IMR-90 (cell line): ENCODE results near the gene ABCC8. TPM values are rescaled to one million over a fixed set of nuclear protein-coding genes. Genes with fewer than 3 reads are reported as not detected.

Experiments
- ATAC-seq: fragments of 200-7000 bp; cut with Tn5 transposase; 2 replicates; pipeline ENCODE4 v1.9.1; 2020; ENCODE audit warnings: low read depth, mild to moderate bottlenecking, moderate library complexity
- BruUV-seq: library from RNA; stranded (reverse); fragments of 400-500 nt; replicated peaks from 2 replicates; lab custom pipeline; 2021; lab: Mats Ljungman, UMichigan
- CTCF ChIA-PET: fragments of 300-600 bp; formaldehyde crosslinking; extraction: SDS; loops from one replicate; lab custom pipeline; 2021; ENCODE audit warnings: antibody characterized with exemption; lab: Yijun Ruan, JAX
- POLR2A ChIA-PET: fragments of 300-600 bp; sonication (Branson Sonifier 250); formaldehyde crosslinking; loops from one replicate; lab custom pipeline; 2022; ENCODE audit warnings: antibody characterized with exemption; ENCODE audit not compliant: unreplicated experiment; lab: Charles Lee
- DNase-seq: peaks from one replicate; pipeline ENCODE4 v3.0.0; 2013
- H2AFZ ChIP-seq: replicated peaks from 2 replicates; pipeline ENCODE3; 2013; ENCODE audit warnings: low read length, mild to moderate bottlenecking; ENCODE audit not compliant: poor library complexity
- H2AK5ac ChIP-seq: 2 replicates; pipeline ENCODE4 v1.6.1; 2013; ENCODE audit warnings: low read depth, low read length, inconsistent platforms
- H2AK9ac ChIP-seq: replicated peaks from 2 replicates; pipeline ENCODE3; 2013; ENCODE audit warnings: mild to moderate bottlenecking, low read depth, low read length, moderate library complexity; ENCODE audit not compliant: poor library complexity
- H2BK120ac ChIP-seq: 2 replicates; pipeline ENCODE4 v1.6.1; 2013; ENCODE audit warnings: low read depth, low read length, inconsistent platforms
- H2BK15ac ChIP-seq: 3 replicates; pipeline ENCODE4 v1.6.1; 2013; ENCODE audit warnings: low read depth, low read length, inconsistent platforms
- H2BK20ac ChIP-seq: 2 replicates; pipeline ENCODE4 v1.6.1; 2013; ENCODE audit warnings: low read depth, mild to moderate bottlenecking, inconsistent platforms, low read length, moderate library complexity
- H2BK5ac ChIP-seq: 2 replicates; pipeline ENCODE4 v1.6.1; 2013; ENCODE audit warnings: mild to moderate bottlenecking, low read depth, low read length, inconsistent platforms; ENCODE audit not compliant: poor library complexity, severe bottlenecking
- H3K14ac ChIP-seq: replicated peaks from 2 replicates; pipeline ENCODE4 v1.6.1; 2013; ENCODE audit warnings: low read depth, low read length, inconsistent platforms
- H3K18ac ChIP-seq: 2 replicates; pipeline ENCODE4 v1.6.1; 2013; ENCODE audit warnings: low read depth, low read length, control low read depth
- H3K23ac ChIP-seq: 2 replicates; pipeline ENCODE4 v1.6.1; 2013; ENCODE audit warnings: low read depth, low read length, inconsistent platforms
- H3K27ac ChIP-seq: 2 replicates; pipeline ENCODE4 v1.5.1; 2013; ENCODE audit warnings: mild to moderate bottlenecking, control low read depth, low read length; ENCODE audit not compliant: insufficient read depth
- H3K27me3 ChIP-seq: 2 replicates; pipeline ENCODE4 v1.6.1; 2013; ENCODE audit warnings: low read length; ENCODE audit not compliant: control insufficient read depth, insufficient read depth
- H3K36me3 ChIP-seq: 2 replicates; pipeline ENCODE4 v1.6.1; 2013; ENCODE audit warnings: low read length, mixed read lengths; ENCODE audit not compliant: control insufficient read depth, insufficient read depth
- H3K4ac ChIP-seq: 2 replicates; pipeline ENCODE4 v1.6.1; 2013; ENCODE audit warnings: low read depth, low read length, inconsistent platforms
- H3K4me1 ChIP-seq: 2 replicates; pipeline ENCODE4 v1.6.1; 2013; ENCODE audit warnings: low read length, mixed read lengths; ENCODE audit not compliant: control insufficient read depth, insufficient read depth
- H3K4me2 ChIP-seq: 2 replicates; pipeline ENCODE4 v1.6.1; 2013; ENCODE audit warnings: low read depth, mild to moderate bottlenecking, control low read depth, low read length, moderate library complexity
- H3K4me3 ChIP-seq: 2 replicates; pipeline ENCODE4 v1.5.1; 2013; ENCODE audit warnings: low read depth, mild to moderate bottlenecking, control low read depth, low read length, moderate library complexity; ENCODE audit not compliant: insufficient read depth
- H3K56ac ChIP-seq: 2 replicates; pipeline ENCODE4 v1.6.1; 2013; ENCODE audit warnings: low read length, inconsistent platforms; ENCODE audit not compliant: insufficient read depth; ENCODE audit errors: extremely low read depth
- H3K79me1 ChIP-seq, 2 experiments: 2 replicates each; pipeline ENCODE4 v1.6.1; 2013; ENCODE audit warnings: low read length in 2 of 2, inconsistent platforms in 1 of 2, low read depth in 1 of 2
- H3K9ac ChIP-seq: 2 replicates; pipeline ENCODE4 v1.6.1; 2013; ENCODE audit warnings: low read depth, low read length, control low read depth
- H3K9me1 ChIP-seq: 2 replicates; pipeline ENCODE4 v1.6.1; 2013; ENCODE audit warnings: low read length, inconsistent platforms; ENCODE audit not compliant: insufficient read depth
- H3K9me3 ChIP-seq: 2 replicates; pipeline ENCODE4 v1.6.1; 2013; ENCODE audit warnings: low read length; ENCODE audit not compliant: control insufficient read depth, insufficient read depth
- H4K20me1 ChIP-seq: 2 replicates; pipeline ENCODE4 v1.6.1; 2013; ENCODE audit warnings: low read length, inconsistent platforms; ENCODE audit not compliant: insufficient read depth
- H4K5ac ChIP-seq: 2 replicates; pipeline ENCODE4 v1.6.1; 2013; ENCODE audit warnings: mild to moderate bottlenecking, low read depth, low read length, control low read depth
- H4K8ac ChIP-seq, 2 experiments: 2 replicates each; pipeline ENCODE4 v1.6.1; 2013; ENCODE audit warnings: low read depth in 2 of 2, low read length in 2 of 2, control low read depth in 1 of 2, inconsistent platforms in 1 of 2
- H4K91ac ChIP-seq: 2 replicates; pipeline ENCODE4 v1.6.1; 2013; ENCODE audit warnings: low read depth, low read length, inconsistent platforms; ENCODE audit not compliant: insufficient read depth
- RCOR1 ChIP-seq: IDR thresholded peaks from 2 replicates; pipeline ENCODE4 v1.6.1; 2012; ENCODE audit warnings: mild to moderate bottlenecking, low read length, improper control_type of control experiment; ENCODE audit not compliant: insufficient replicate concordance
- WGBS, 2 experiments: methylation state at CpG; one replicate each; pipeline versions ENCODE4 v1.1.5 to v1.1.7; 2013; ENCODE audit warnings: missing lambda C conversion rate in 2 of 2; ENCODE audit not compliant: insufficient read length in 1 of 2; ENCODE audit errors: extremely low coverage in 2 of 2; 5-methylcytosine and 5-hydroxymethylcytosine counted together
- dilution Hi-C: fragments of 300-500 bp; cut with HindIII; formaldehyde crosslinking; loops from one replicate; pipeline ENCODE4 v1.14.3; 2018; ENCODE audit warnings: low sequenced_read_pairs; ENCODE audit not compliant: unreplicated experiment
- in situ Hi-C: fragments of 300-500 bp; cut with MboI; formaldehyde crosslinking; loops from 3 replicates; pipeline ENCODE4 v1.14.3; 2019; ENCODE audit warnings: low sequenced_read_pairs, inconsistent platforms, mixed read lengths
- intact Hi-C: fragments of 100-400 bp; cut with micrococcal nuclease; formaldehyde crosslinking; loops from 2 replicates; pipeline ENCODE4 v1.10.0; 2022
- polyA plus RNA-seq, 3 experiments: library from polyadenylated mRNA; depleted of rRNA; stranded (reverse); fragments of >200 nt; gene quantifications; 2 replicates each; pipeline ENCODE4 v1.2.3, GENCODE V29; 2012; ENCODE audit warnings: low replicate concordance in 1 of 3
- total RNA-seq: library from RNA; depleted of rRNA; stranded (reverse); fragments of >200 nt; gene quantifications from 2 replicates; pipeline ENCODE4 v1.2.3, GENCODE V29; 2012

Gene ABCC8
- total and polyA plus RNA-seq, 2 of the 4 experiments (the other 2 are of a cell fraction), result not detected

DNA sequence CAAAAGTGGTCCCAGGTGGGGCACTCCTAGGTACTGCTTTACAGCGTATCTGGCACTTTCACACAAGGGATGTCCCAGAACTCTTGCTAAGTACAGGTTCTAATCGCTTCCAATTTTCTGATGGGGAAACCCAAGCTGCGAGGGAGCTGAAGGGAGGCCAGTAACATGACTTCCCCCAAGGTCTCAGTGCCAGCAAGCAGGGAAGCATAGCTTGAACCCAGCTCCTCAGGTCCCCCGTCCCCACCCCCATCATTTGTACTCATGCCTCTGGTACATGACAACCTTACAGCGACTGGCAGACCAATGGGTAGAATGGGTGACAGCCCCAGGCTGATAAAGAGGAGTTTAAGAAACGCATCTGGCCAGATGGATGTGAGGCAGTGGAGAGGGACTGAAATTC is 716 bp upstream of the ABCC8 start:
- peaks cover 38% of the 10 kb centered on the region for H3K27me3 ChIP-seq
- H3K27ac ChIP-seq, result no peak overlapping the region
- H2BK5ac ChIP-seq, result no peak overlapping the region
- H3K9ac ChIP-seq, result no peak overlapping the region
- no peaks in the 10 kb centered on the region for H3K9me3 ChIP-seq
- H2AK5ac ChIP-seq, result no peak overlapping the region
- no peak overlapping the region for H4K8ac ChIP-seq
- 42% methylated on average over 3 of the region's 6 CpGs; no CpG with 5 or more reads in 1 of the 2 experiments for WGBS, 2 experiments
- H4K20me1 ChIP-seq, result no peaks in the 10 kb centered on the region
- BruUV-seq, result no TSS peak
- in situ Hi-C loops, result no loop called here
- no peak overlapping the region for H2BK120ac ChIP-seq
- no peak overlapping the region for H4K91ac ChIP-seq
- H3K14ac ChIP-seq, result no peak overlapping the region
- no peak for TF ChIP-seq RCOR1
- no peak overlapping the region for H4K5ac ChIP-seq
- H3K23ac ChIP-seq, result no peak overlapping the region
- CTCF ChIA-PET, result no interaction called here
- POLR2A ChIA-PET, result no interaction called here
- ATAC-seq, result no peak
- no peak overlapping the region for H3K56ac ChIP-seq
- no peak overlapping the region for H3K4me3 ChIP-seq
- dilution Hi-C loops, result no loop called here
- no peaks in the 10 kb centered on the region for H3K79me1 ChIP-seq
- H3K9me1 ChIP-seq, result no peaks in the 10 kb centered on the region
- no peak overlapping the region for H2AK9ac ChIP-seq
- no peak overlapping the region for H3K4me2 ChIP-seq
- H3K36me3 ChIP-seq, result no peaks in the 10 kb centered on the region
- no peaks in the 10 kb centered on the region for H3K4me1 ChIP-seq
- no peak overlapping the region for H2BK15ac ChIP-seq
- no peak overlapping the region for H3K18ac ChIP-seq
- H3K4ac ChIP-seq, result no peak overlapping the region
- intact Hi-C loops, result no loop called here
- H2BK20ac ChIP-seq, result no peak overlapping the region
- H2AFZ ChIP-seq, result no peak overlapping the region
- no peak for DNase-seq
